T-helper 2 cell (primary cell): ENCODE measurements around the gene NXPE4.

Source experiments
- DNase-seq, 5 experiments: peaks; one replicate each; pipeline versions ENCODE4 v3.0.0 to v3.0.0-alpha.2; 2012 to 2022

The NXPE4 gene

DNA sequence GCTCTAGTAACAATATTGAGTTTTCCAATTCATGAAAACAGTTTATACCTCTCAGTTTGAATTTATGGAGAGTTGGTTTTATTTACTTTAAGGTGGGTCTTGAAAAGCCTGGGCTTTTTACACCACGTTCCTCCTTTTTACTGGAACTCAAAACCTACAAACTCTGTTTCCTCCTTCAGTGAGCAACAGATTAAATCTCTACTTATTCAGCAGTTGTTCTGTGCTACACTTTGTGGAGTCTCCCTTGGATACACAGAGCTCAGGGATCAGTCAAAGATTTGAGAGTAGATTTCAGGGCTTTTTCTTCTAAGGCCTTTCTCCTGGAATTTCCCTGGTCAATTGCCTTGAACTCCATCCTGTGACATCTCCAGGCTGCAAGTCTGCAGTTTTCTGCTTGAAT lies 39.5 kb downstream of the NXPE4 start:
- DNase-seq: no peak

GRCh38 chr11:114553642-114554041 lies 41.9 kb downstream of the NXPE4 start:
- DNase-seq: no peak

DNA sequence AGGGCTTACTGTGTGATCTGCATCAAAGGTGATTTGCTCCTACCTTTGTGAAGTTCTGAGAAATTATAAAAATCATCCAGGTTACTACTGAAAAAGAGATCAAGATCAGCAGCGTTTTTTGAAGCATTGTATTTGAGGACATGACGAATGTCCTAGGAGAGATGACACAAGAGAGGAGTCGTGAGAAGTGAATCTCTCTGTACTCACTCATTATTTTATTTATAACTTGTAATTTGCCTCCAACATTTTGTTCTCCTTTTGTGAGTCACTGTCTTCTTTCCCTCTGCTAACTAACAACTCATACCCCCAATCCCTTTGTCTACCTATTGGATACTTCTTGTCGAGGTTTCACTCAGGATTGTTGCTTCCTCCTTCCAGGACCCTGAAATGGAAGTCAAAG lies 44.5 kb downstream of the NXPE4 start:
- no peak for DNase-seq

DNA sequence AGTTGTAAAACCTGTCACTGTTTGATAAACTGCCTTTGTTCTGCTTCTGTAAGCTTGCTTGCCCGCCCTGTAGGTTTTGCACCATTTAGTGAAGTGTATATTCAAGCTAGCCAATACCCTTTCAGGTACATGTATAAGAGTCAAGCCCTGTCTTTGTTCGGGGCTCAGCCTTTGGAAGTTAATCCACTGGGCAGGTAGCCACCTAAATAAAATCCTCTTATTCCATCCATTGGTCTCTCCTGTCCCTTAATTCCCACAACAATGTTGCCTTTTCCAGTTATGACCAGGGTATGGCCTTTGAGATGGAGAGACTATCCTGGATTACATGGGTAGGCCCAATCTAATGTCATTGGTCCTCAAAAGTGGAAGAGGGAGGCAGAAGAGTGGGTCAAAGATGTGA lies 69.9 kb downstream of the NXPE4 start:
- no peak for DNase-seq

DNA sequence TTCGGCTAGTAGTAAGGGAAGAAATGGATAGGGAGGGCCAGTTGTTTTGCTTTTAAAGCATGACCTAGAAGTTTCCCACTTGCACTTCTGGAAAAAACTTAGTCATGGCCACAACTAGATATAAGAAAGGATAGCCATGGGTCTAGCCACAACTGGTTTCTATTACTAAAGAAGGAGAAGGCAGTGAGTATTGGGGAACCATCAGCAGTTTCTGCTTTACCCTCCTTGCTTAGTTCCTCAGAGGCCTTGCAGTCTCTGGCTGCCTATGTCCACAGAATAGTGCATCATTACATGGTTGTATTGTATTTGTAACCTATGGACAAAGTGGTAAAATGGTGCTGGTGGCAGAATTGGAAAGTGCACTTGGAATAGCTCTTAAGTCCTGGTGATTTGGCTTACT lies 71.5 kb downstream of the NXPE4 start:
- DNase-seq: no peak

DNA sequence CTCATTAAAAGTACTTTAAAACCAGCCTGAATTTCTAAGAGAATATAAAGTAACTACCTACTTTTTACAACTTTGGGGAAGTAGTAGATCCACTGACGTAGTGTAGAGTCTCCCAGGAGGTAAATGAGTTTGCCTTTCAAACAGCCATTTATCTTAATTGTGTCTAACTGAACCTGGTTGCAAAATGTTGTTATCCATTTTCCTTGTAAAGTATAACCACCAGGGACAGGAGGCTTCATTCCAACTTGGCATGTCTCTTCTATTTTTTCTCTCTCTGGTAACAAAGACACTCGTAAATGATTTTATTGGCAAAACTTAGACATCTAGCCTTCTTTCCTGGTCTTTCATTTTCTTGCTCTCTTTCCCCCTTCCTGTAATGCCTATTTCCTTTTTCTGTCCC lies 72.8 kb downstream of the NXPE4 start:
- no peak for DNase-seq
